GM12878 (cell line): ENCODE results near the gene GRIK4.

Experiments
- EZH2 ChIP-seq: IDR thresholded peaks from 2 replicates; pipeline ENCODE4 v1.6.1; 2012; ENCODE audit warnings: low read depth, mild to moderate bottlenecking, control low read depth, inconsistent platforms, low read length, borderline replicate concordance; ENCODE audit not compliant: control insufficient read depth
- GABPA ChIP-seq: IDR thresholded peaks from 2 replicates; pipeline ENCODE4 v1.6.1; 2014; ENCODE audit warnings: antibody characterized with exemption, low read depth, mild to moderate bottlenecking, inconsistent platforms
- SMC3 ChIP-seq: IDR thresholded peaks from 2 replicates; pipeline ENCODE4 v1.6.1; 2011; ENCODE audit warnings: low read length, improper control_type of control experiment, borderline replicate concordance
- SREBF2 ChIP-seq: IDR thresholded peaks from 2 replicates; pipeline ENCODE4 v1.6.1; 2012; ENCODE audit warnings: mild to moderate bottlenecking, low read length
- TAF1 ChIP-seq: IDR thresholded peaks from 2 replicates; pipeline ENCODE4 v1.6.1; 2011; ENCODE audit warnings: mild to moderate bottlenecking, low read depth, low read length, borderline replicate concordance
- TF ChIP-seq, protein P1 (sequence below), 3 experiments: IDR thresholded peaks in 2 of 3; conservative IDR thresholded peaks in 1 of 3; 2 replicates each; pipeline ENCODE4 v1.5.1; 2011; ENCODE audit warnings: low read depth in 3 of 3, low read length in 3 of 3, mild to moderate bottlenecking in 3 of 3, control low read depth in 2 of 3, moderate library complexity in 2 of 3, inconsistent platforms in 1 of 3, mixed read lengths in 1 of 3; ENCODE audit not compliant: control insufficient read depth in 2 of 3, insufficient read depth in 1 of 3; ENCODE audit errors: extremely low read depth in 1 of 3

DNA sequence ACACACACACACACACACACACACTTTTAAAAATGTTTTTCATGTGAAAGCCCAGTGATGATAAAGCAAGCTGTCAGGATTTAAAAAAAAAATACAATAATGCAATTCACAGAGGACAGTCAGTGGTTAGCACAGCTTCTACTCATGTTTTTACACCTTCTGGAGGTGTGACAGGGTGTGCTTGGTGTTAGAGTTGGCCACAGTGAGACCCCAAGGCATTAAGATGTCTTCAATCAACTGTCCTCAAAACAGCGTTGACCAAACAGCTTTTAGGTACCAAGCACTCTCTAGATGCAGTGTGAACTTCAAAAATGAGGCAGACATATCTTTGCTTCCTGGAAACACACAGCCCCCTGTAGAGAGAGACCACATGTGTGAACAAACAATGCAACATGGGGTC lies 346.0 kb downstream of the GRIK4 start:
- TF ChIP-seq EZH2 (no peak), GABPA (no peak), SREBF2 (no peak), TAF1 (no peak), SMC3 (no peak)
- TF ChIP-seq, protein P1, sequence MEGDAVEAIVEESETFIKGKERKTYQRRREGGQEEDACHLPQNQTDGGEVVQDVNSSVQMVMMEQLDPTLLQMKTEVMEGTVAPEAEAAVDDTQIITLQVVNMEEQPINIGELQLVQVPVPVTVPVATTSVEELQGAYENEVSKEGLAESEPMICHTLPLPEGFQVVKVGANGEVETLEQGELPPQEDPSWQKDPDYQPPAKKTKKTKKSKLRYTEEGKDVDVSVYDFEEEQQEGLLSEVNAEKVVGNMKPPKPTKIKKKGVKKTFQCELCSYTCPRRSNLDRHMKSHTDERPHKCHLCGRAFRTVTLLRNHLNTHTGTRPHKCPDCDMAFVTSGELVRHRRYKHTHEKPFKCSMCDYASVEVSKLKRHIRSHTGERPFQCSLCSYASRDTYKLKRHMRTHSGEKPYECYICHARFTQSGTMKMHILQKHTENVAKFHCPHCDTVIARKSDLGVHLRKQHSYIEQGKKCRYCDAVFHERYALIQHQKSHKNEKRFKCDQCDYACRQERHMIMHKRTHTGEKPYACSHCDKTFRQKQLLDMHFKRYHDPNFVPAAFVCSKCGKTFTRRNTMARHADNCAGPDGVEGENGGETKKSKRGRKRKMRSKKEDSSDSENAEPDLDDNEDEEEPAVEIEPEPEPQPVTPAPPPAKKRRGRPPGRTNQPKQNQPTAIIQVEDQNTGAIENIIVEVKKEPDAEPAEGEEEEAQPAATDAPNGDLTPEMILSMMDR (IDR thresholded peaks at IDR 0.05 in 2 of 3, conservative IDR thresholded peaks at IDR 0.05 in 1 of 3; ENCODE audit: control insufficient read depth in 2 of 3, extremely low read depth in 1 of 3, insufficient read depth in 1 of 3, low read depth in 3 of 3, low read length in 3 of 3), result no peak
